HCT116 (cell line): ENCODE results near the gene DELE1. TPM values are rescaled to one million over a fixed set of nuclear protein-coding genes. Genes with fewer than 3 reads are reported as not detected.

Source experiments
- ATAC-seq: fragments of 200-7000 bp; cut with Tn5 transposase; 2 replicates; pipeline ENCODE4 v1.9.1; 2020; ENCODE audit warnings: mild to moderate bottlenecking, moderate library complexity
- BruUV-seq: library from RNA; stranded (reverse); fragments of 400-500 nt; replicated peaks from 2 replicates; lab custom pipeline; 2021; lab: Mats Ljungman, UMichigan
- CTCF ChIA-PET: fragments of 300-600 bp; sonication (Branson Sonifier 250); formaldehyde crosslinking; loops from one replicate; lab custom pipeline; 2021; ENCODE audit warnings: antibody characterized with exemption; lab: Charles Lee
- POLR2A ChIA-PET: fragments of 300-600, 350-600 bp; sonication (Branson Sonifier 250); formaldehyde crosslinking; loops from one replicate; lab custom pipeline; 2021; ENCODE audit warnings: antibody characterized with exemption; lab: Charles Lee
- RAD21 ChIA-PET, 2 experiments: fragments of 300-600 bp; sonication (Branson Sonifier 250); formaldehyde crosslinking; loops; one replicate each; lab custom pipeline; 2023; ENCODE audit warnings: low total read pairs in 2 of 2; ENCODE audit not compliant: uncharacterized antibody in 2 of 2, unreplicated experiment in 2 of 2, low non-redundant PET in 1 of 2; lab: Charles Lee
- DNase-seq: peaks from one replicate; pipeline ENCODE4 v3.0.0-alpha.2; 2010; ENCODE audit warnings: low read depth, low spot score
- H2AFZ ChIP-seq: fragments of 200-600 bp; shearing (Covaris generic), sonication (generic); 2 replicates; pipeline ENCODE4 v1.6.1; 2017; ENCODE audit warnings: low read depth, mixed run types, mixed read lengths, antibody characterized with exemption, low read length; ENCODE audit not compliant: poor library complexity, severe bottlenecking
- H3K27ac ChIP-seq: 2 replicates; pipeline ENCODE4 v1.5.1; 2012; ENCODE audit warnings: low read depth, low read length
- H3K27me3 ChIP-seq: fragments of 200-600 bp; sonication (generic); 2 replicates; pipeline ENCODE4 v1.6.1; 2016; ENCODE audit warnings: mixed run types, low read length, mixed read lengths; ENCODE audit not compliant: insufficient read depth
- H3K36me3 ChIP-seq, 2 experiments: fragments of 200-500 bp in 1 of 2; fragments of 200-600 bp in 1 of 2; sonication (Bioruptor generic) in 1 of 2; sonication (generic) in 1 of 2; 2 replicates each; pipeline versions ENCODE4 v1.5.1 to v1.6.1; 2014 to 2016; ENCODE audit warnings: low read length in 2 of 2, inconsistent platforms in 1 of 2, mixed read lengths in 1 of 2, mixed run types in 1 of 2; ENCODE audit not compliant: insufficient read depth in 2 of 2, control insufficient read depth in 1 of 2
- H3K4me1 ChIP-seq, 2 experiments: fragments of 200-600 bp in 1 of 2; sonication (generic) in 1 of 2; 2 replicates each; pipeline versions ENCODE4 v1.5.1 to v1.6.1; 2012 to 2017; ENCODE audit warnings: low read length in 2 of 2, inconsistent platforms in 1 of 2, mild to moderate bottlenecking in 1 of 2, mixed read lengths in 1 of 2, mixed run types in 1 of 2, moderate library complexity in 1 of 2; ENCODE audit not compliant: insufficient read depth in 2 of 2, control insufficient read depth in 1 of 2
- H3K4me2 ChIP-seq: fragments of 200-600 bp; sonication (generic); 2 replicates; pipeline ENCODE4 v1.6.1; 2017; ENCODE audit warnings: mixed run types, low read length, mixed read lengths
- H3K4me3 ChIP-seq, 2 experiments: fragments of 200-600 bp in 1 of 2; sonication (generic) in 1 of 2; replicated peaks in 1 of 2; 2 replicates each; pipeline ENCODE4 v1.5.1; 2011 to 2016; ENCODE audit warnings: low read length in 2 of 2, control low read depth in 1 of 2, low read depth in 1 of 2, mild to moderate bottlenecking in 1 of 2, mixed read lengths in 1 of 2, mixed run types in 1 of 2
- H3K79me2 ChIP-seq: fragments of 200-600 bp; sonication (generic); 2 replicates; pipeline ENCODE4 v1.6.1; 2017; ENCODE audit warnings: mild to moderate bottlenecking, mixed run types, low read length, moderate library complexity, mixed read lengths; ENCODE audit not compliant: insufficient read depth
- H3K9ac ChIP-seq: fragments of 200-600 bp; sonication (generic); 2 replicates; pipeline ENCODE4 v1.6.1; 2016; ENCODE audit warnings: low read length, mixed read lengths
- H3K9me2 ChIP-seq: fragments of 200-600 bp; sonication (generic), shearing (Covaris generic); 2 replicates; pipeline ENCODE4 v1.6.1; 2017; ENCODE audit warnings: mixed run types, mild to moderate bottlenecking, moderate library complexity; ENCODE audit not compliant: insufficient read depth
- H3K9me3 ChIP-seq, 2 experiments: fragments of 200-500 bp in 1 of 2; fragments of 200-600 bp in 1 of 2; sonication (Bioruptor generic) in 1 of 2; sonication (generic) in 1 of 2; 2 replicates each; pipeline ENCODE4 v1.6.1; 2014 to 2017; ENCODE audit warnings: low read length in 2 of 2, mixed read lengths in 2 of 2, inconsistent platforms in 1 of 2, low read depth in 1 of 2, mild to moderate bottlenecking in 1 of 2, mixed run types in 1 of 2, moderate library complexity in 1 of 2; ENCODE audit not compliant: control insufficient read depth in 1 of 2, insufficient read depth in 1 of 2
- H4K20me1 ChIP-seq: fragments of 200-600 bp; sonication (generic), shearing (Covaris generic); 2 replicates; pipeline ENCODE4 v1.6.1; 2017; ENCODE audit warnings: mixed run types, mild to moderate bottlenecking, moderate library complexity; ENCODE audit not compliant: insufficient read depth
- CBX3 ChIP-seq: IDR thresholded peaks from 2 replicates; pipeline ENCODE4 v1.6.1; 2012; ENCODE audit warnings: low read depth
- EGR1 ChIP-seq: IDR thresholded peaks from 2 replicates; pipeline ENCODE4 v1.6.1; 2012; ENCODE audit warnings: low read depth
- EZH2 ChIP-seq: fragments of 200-600 bp; sonication (generic); IDR thresholded peaks from 2 replicates; pipeline ENCODE4 v1.6.1; 2017; ENCODE audit warnings: antibody characterized with exemption, mixed run types
- JUND ChIP-seq: IDR thresholded peaks from 2 replicates; pipeline ENCODE4 v1.6.1; 2012
- POLR2A ChIP-seq: IDR thresholded peaks from 2 replicates; pipeline ENCODE4 v1.7.0; 2011; ENCODE audit warnings: borderline replicate concordance; ENCODE audit not compliant: insufficient read depth, insufficient read length; ENCODE audit errors: extremely low read depth
- POLR2AphosphoS5 ChIP-seq: IDR thresholded peaks from 2 replicates; pipeline ENCODE4 v1.6.1; 2011; ENCODE audit warnings: mild to moderate bottlenecking, low read depth, low read length, moderate library complexity
- RAD21 ChIP-seq: IDR thresholded peaks from 2 replicates; pipeline ENCODE4 v1.6.1; 2012; ENCODE audit warnings: low read depth, mild to moderate bottlenecking
- SIN3A ChIP-seq: IDR thresholded peaks from 2 replicates; pipeline ENCODE4 v1.6.1; 2012; ENCODE audit warnings: low read depth
- SP1 ChIP-seq: IDR thresholded peaks from 2 replicates; pipeline ENCODE4 v1.6.1; 2012; ENCODE audit warnings: low read depth
- SRF ChIP-seq: IDR thresholded peaks from 2 replicates; pipeline ENCODE4 v1.6.1; 2012; ENCODE audit warnings: low read depth
- TCF7L2 ChIP-seq: IDR thresholded peaks from 2 replicates; pipeline ENCODE4 v1.7.0; 2011; ENCODE audit warnings: borderline replicate concordance, inconsistent platforms; ENCODE audit not compliant: insufficient read depth, insufficient read length; ENCODE audit errors: extremely low read depth
- ZFX ChIP-seq: fragments of 450-650 bp; IDR thresholded peaks from 2 replicates; pipeline ENCODE4 v1.6.1; 2017
- ZNF274 ChIP-seq: fragments of 200-500 bp; sonication (Bioruptor generic); IDR thresholded peaks from 2 replicates; pipeline ENCODE4 v1.6.1; 2014; ENCODE audit warnings: mild to moderate bottlenecking, low read depth, low read length, inconsistent platforms
- intact Hi-C: fragments of 100-400 bp; cut with micrococcal nuclease; formaldehyde crosslinking; loops from 2 replicates; pipeline ENCODE4 v1.10.0; 2022
- total RNA-seq: library from RNA; stranded (reverse); gene quantifications from one replicate; pipeline ENCODE4 v1.2.1, GENCODE V29; 2021; ENCODE audit not compliant: unreplicated experiment
- TF ChIP-seq, protein P1 (sequence below): IDR thresholded peaks from 2 replicates; pipeline ENCODE4 v1.6.1; 2012
- TF ChIP-seq, protein P2 (sequence below): IDR thresholded peaks from 2 replicates; pipeline ENCODE4 v1.6.1; 2011; ENCODE audit warnings: mild to moderate bottlenecking, low read length, moderate library complexity; ENCODE audit not compliant: insufficient replicate concordance; ENCODE audit errors: extremely low read depth
- TF ChIP-seq, protein P3 (sequence below): IDR thresholded peaks from 2 replicates; pipeline ENCODE4 v1.6.1; 2012

DELE1 gene
- total RNA-seq, 1 experiment from 2014 or later: 74.1 TPM

DNA sequence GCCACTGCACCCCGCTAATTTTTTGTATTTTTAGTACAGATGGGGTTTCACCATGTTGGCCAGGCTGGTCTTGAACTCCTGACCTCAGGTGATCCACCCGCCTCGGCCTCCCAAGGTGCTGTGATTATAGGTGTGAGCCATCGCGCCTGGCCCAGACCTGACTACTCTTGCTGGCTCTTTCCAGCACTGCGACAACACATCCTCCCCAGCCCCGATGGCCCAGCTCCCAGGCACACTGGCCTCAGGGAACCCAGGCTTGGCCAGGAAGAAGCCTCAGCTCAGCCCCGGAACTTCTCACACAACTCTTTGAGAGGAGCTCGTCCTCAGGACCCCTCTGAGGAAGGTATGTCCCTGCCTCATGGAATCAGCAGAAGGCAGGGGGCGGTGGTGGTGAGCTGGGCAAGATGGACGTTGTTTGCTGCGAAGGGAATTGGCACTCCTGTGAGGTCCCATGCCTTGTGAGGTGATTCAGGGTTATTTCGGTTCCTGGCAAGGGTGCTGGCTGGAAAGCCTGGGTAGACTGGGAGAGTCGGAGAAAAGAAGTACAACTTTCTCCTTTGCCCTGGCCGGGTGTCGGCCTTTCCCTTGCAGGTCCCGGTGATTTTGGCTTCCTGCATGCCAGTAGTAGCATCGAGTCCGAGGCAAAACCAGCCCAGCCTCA lies 5.9 kb downstream of the DELE1 start:
- Histone ChIP-seq H3K4me3 (no peak overlapping the region), H3K9me2 (no peaks in the 10 kb centered on the region), H2AFZ (no peak overlapping the region), H3K9ac (no peak overlapping the region), H3K36me3 (peaks cover 42 to 75% of the 10 kb centered on the region in 2 experiments), H3K27ac (no peak overlapping the region), H3K79me2 (peaks cover 19% of the 10 kb centered on the region), H4K20me1 (no peaks in the 10 kb centered on the region), H3K27me3 (no peaks in the 10 kb centered on the region), H3K4me1 (peaks cover under 1% of the 10 kb centered on the region in 2 experiments; a peak in 2 of 4 replicates), H3K9me3 (no peaks in the 10 kb centered on the region), H3K4me2 (no peak overlapping the region)
- ChIA-PET CTCF (no interaction called here), POLR2A (no interaction called here), RAD21 (no interaction called here)
- DNase-seq (no peak), ATAC-seq (no peak)
- intact Hi-C loops: no loop called here
- BruUV-seq: no TSS peak
- TF ChIP-seq ZFX (no peak), POLR2AphosphoS5 (no peak), TCF7L2 (no peak), POLR2A (no peak), CBX3 (no peak), SP1 (no peak), SIN3A (no peak), RAD21 (no peak), ZNF274 (no peak), SRF (no peak), EZH2 (no peak), JUND (no peak), EGR1 (no peak)
- TF ChIP-seq, protein P1, sequence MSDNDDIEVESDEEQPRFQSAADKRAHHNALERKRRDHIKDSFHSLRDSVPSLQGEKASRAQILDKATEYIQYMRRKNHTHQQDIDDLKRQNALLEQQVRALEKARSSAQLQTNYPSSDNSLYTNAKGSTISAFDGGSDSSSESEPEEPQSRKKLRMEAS: no peak
- TF ChIP-seq, protein P2, sequence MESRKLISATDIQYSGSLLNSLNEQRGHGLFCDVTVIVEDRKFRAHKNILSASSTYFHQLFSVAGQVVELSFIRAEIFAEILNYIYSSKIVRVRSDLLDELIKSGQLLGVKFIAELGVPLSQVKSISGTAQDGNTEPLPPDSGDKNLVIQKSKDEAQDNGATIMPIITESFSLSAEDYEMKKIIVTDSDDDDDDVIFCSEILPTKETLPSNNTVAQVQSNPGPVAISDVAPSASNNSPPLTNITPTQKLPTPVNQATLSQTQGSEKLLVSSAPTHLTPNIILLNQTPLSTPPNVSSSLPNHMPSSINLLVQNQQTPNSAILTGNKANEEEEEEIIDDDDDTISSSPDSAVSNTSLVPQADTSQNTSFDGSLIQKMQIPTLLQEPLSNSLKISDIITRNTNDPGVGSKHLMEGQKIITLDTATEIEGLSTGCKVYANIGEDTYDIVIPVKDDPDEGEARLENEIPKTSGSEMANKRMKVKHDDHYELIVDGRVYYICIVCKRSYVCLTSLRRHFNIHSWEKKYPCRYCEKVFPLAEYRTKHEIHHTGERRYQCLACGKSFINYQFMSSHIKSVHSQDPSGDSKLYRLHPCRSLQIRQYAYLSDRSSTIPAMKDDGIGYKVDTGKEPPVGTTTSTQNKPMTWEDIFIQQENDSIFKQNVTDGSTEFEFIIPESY: no peak
- TF ChIP-seq, protein P3, sequence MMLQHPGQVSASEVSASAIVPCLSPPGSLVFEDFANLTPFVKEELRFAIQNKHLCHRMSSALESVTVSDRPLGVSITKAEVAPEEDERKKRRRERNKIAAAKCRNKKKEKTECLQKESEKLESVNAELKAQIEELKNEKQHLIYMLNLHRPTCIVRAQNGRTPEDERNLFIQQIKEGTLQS: no peak
